ENCODE measurements around the gene SLC39A2. TPM values are rescaled to one million over a fixed set of nuclear protein-coding genes. Genes with fewer than 3 reads are reported as not detected.

Gene SLC39A2
- polyA plus RNA-seq, 3 donors: not detected

DNA sequence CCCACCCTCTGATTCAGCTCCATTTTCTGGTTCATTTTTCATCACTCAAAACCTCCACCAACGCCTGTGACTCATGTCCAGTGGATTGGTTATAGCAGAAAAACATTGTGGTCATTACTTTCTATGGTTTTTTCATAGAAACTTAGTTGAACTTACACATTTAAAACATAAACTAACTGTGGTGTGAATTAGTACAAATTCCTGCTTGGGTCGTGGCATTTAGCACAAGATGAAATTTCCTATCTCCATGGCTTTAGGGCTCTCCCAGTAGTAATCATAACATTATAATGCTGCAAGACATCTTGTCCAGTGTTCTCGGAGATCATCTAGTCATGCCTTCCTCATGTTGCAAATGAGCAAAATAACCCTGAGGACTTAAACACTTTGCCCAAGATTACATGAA, 50.2 kb downstream of the SLC39A2 start:
- H3K4me3 ChIP-seq (replicated peaks in 1 of 3; ENCODE audit: low read depth in 2 of 3, low read length in 3 of 3): no peak overlapping the region
- H3K4me2 ChIP-seq (replicated peaks; ENCODE audit: extremely low read depth, low read length, poor library complexity, severe bottlenecking): no peak overlapping the region
- H3K9me3 ChIP-seq (replicated peaks in 1 of 2; ENCODE audit: control insufficient read depth in 1 of 2, insufficient read depth in 1 of 2, low read length in 2 of 2): no peaks in the 10 kb centered on the region
- Mint-ChIP-seq H3K4me1 (peaks cover 5% of the 10 kb centered on the region), H3K4me3 (peak overlapping the region in 1 of 2 donors; percentile 49), H3K27ac (no peak overlapping the region), H3K27me3 (ENCODE audit: low read depth in 3 of 3) (peaks cover 8 to 11% (median 9%) of the 10 kb centered on the region in 3 donors), H3K9me3 (no peaks in the 10 kb centered on the region), H3K36me3 (no peaks in the 10 kb centered on the region)
- no peak overlapping the region for H3K9ac ChIP-seq (ENCODE audit: insufficient read depth, low read length, poor library complexity, severe bottlenecking)
- peaks cover 0 to 9% of the 10 kb centered on the region in 2 donors for H3K4me1 ChIP-seq (ENCODE audit: control insufficient read depth in 1 of 2, insufficient read depth in 2 of 2, low read length in 2 of 2)
- no peaks in the 10 kb centered on the region for H3K79me2 ChIP-seq (ENCODE audit: insufficient read depth, low read length)
- H4K20me1 ChIP-seq (ENCODE audit: insufficient read depth, low read length): no peaks in the 10 kb centered on the region
- no peak for DNase-seq
- no peaks in the 10 kb centered on the region for H3K36me3 ChIP-seq (replicated peaks in 1 of 2; ENCODE audit: control insufficient read depth in 1 of 2, insufficient read depth in 2 of 2, low read length in 2 of 2)
- no peak overlapping the region for H2AFZ ChIP-seq (ENCODE audit: insufficient read depth, low read depth, low read length, poor library complexity, severe bottlenecking)
- no peak overlapping the region for H3K27ac ChIP-seq (ENCODE audit: low read depth in 1 of 2, low read length in 2 of 2)
- intact Hi-C loops (cut with micrococcal nuclease): no loop called here
- peaks cover 2 to 42% of the 10 kb centered on the region in 2 donors for H3K27me3 ChIP-seq (ENCODE audit: control insufficient read depth in 2 of 2, insufficient read depth in 2 of 2, low read length in 2 of 2)
- TF ChIP-seq, protein P1, sequence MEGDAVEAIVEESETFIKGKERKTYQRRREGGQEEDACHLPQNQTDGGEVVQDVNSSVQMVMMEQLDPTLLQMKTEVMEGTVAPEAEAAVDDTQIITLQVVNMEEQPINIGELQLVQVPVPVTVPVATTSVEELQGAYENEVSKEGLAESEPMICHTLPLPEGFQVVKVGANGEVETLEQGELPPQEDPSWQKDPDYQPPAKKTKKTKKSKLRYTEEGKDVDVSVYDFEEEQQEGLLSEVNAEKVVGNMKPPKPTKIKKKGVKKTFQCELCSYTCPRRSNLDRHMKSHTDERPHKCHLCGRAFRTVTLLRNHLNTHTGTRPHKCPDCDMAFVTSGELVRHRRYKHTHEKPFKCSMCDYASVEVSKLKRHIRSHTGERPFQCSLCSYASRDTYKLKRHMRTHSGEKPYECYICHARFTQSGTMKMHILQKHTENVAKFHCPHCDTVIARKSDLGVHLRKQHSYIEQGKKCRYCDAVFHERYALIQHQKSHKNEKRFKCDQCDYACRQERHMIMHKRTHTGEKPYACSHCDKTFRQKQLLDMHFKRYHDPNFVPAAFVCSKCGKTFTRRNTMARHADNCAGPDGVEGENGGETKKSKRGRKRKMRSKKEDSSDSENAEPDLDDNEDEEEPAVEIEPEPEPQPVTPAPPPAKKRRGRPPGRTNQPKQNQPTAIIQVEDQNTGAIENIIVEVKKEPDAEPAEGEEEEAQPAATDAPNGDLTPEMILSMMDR (IDR thresholded peaks at IDR 0.05): no peak
- WGBS (ENCODE audit: insufficient coverage): 100% methylated on average over 1 of the region's 3 CpGs

DNA sequence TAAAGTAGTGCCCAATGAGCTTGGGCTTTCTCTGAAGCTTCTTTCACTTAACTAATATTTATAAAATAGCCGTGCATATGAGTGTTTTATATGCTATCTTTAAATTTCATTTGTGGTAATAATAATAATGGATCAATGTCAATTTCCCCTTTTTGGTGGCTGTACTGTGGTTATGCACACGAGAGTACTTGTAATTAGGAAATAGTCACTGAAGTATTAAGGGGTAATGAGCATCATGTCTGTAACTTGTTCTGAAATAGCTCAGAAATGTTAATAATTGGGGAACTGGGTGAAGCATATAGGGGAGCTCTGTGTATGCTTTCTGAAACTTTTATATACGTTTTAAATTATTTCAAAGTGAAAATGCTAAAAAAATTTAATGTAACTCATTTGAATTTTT, 51.5 kb downstream of the SLC39A2 start:
- no peaks in the 10 kb centered on the region for H4K20me1 ChIP-seq (ENCODE audit: insufficient read depth, low read length)
- intact Hi-C loops (cut with micrococcal nuclease): no loop called here
- H3K4me3 ChIP-seq (replicated peaks in 1 of 3; ENCODE audit: low read depth in 2 of 3, low read length in 3 of 3): no peak overlapping the region
- H3K4me2 ChIP-seq (replicated peaks; ENCODE audit: extremely low read depth, low read length, poor library complexity, severe bottlenecking): no peak overlapping the region
- TF ChIP-seq, protein P1 (IDR thresholded peaks at IDR 0.05): no peak
- no peak overlapping the region for H2AFZ ChIP-seq (ENCODE audit: insufficient read depth, low read depth, low read length, poor library complexity, severe bottlenecking)
- no peak overlapping the region for H3K27ac ChIP-seq (ENCODE audit: low read depth in 1 of 2, low read length in 2 of 2)
- WGBS (ENCODE audit: insufficient coverage): no CpG with 5 or more reads among the region's 3 CpGs
- no peaks in the 10 kb centered on the region for H3K9me3 ChIP-seq (replicated peaks in 1 of 2; ENCODE audit: control insufficient read depth in 1 of 2, insufficient read depth in 1 of 2, low read length in 2 of 2)
- Mint-ChIP-seq H3K27me3 (ENCODE audit: low read depth in 3 of 3) (peaks cover 5 to 8% (median 7%) of the 10 kb centered on the region in 3 donors), H3K27ac (no peak overlapping the region), H3K36me3 (no peaks in the 10 kb centered on the region), H3K9me3 (no peaks in the 10 kb centered on the region), H3K4me1 (peaks cover 3% of the 10 kb centered on the region), H3K4me3 (no peak overlapping the region)
- no peaks in the 10 kb centered on the region for H3K36me3 ChIP-seq (replicated peaks in 1 of 2; ENCODE audit: control insufficient read depth in 1 of 2, insufficient read depth in 2 of 2, low read length in 2 of 2)
- H3K79me2 ChIP-seq (ENCODE audit: insufficient read depth, low read length): no peaks in the 10 kb centered on the region
- H3K4me1 ChIP-seq (ENCODE audit: control insufficient read depth in 1 of 2, insufficient read depth in 2 of 2, low read length in 2 of 2): peaks cover 0 to 9% of the 10 kb centered on the region in 2 donors
- no peak overlapping the region for H3K9ac ChIP-seq (ENCODE audit: insufficient read depth, low read length, poor library complexity, severe bottlenecking)
- DNase-seq: peak in 2 of 3 donors; percentile 11 to 44
- peaks cover 0 to 28% of the 10 kb centered on the region in 2 donors for H3K27me3 ChIP-seq (ENCODE audit: control insufficient read depth in 2 of 2, insufficient read depth in 2 of 2, low read length in 2 of 2)

Small RNA genes lying within 50 kb of the gene (small RNA-seq; reads per million reads assigned to genes)
- gene RN7SL189P (ENCODE audit: insufficient read length, low read depth): not detected

Other genes with a start within 250 kb of the SLC39A2 start
- not detected for gene EDDM3B, start 230.9 kb upstream of the SLC39A2 start, polyA plus RNA-seq
- gene RNASE6, start 218.0 kb upstream of the SLC39A2 start, polyA plus RNA-seq: 100 to 1,000 TPM; 150 to 353 (median 316) TPM
- 100 to 1,000 TPM in 1 of 3 donors, 10 to 100 TPM in 1, 1 to 10 TPM in 1; 2.1 to 191 (median 11.3) TPM for gene RNASE1, start 196.4 kb upstream of the SLC39A2 start, polyA plus RNA-seq
- 10 to 100 TPM in 1 of 3 donors, 1 to 10 TPM in 2; 5.1 to 13.8 (median 8.4) TPM for gene RNASE3, start 107.9 kb upstream of the SLC39A2 start, polyA plus RNA-seq
- gene RNASE2, start 43.8 kb upstream of the SLC39A2 start, polyA plus RNA-seq: 100 to 1,000 TPM; 100 to 483 (median 307) TPM
- 100 to 1,000 TPM in 1 of 3 donors, 10 to 100 TPM in 2; 20.1 to 137 (median 21.1) TPM for gene METTL17, start 9.3 kb upstream of the SLC39A2 start, polyA plus RNA-seq
- gene NDRG2, start 25.8 kb downstream of the SLC39A2 start, polyA plus RNA-seq: 10 to 100 TPM in 2 of 3 donors, 1 to 10 TPM in 1; 6.8 to 11.7 (median 11.1) TPM
- not detected for gene TPPP2, start 30.9 kb downstream of the SLC39A2 start, polyA plus RNA-seq
- gene RNASE13, start 35.5 kb downstream of the SLC39A2 start, polyA plus RNA-seq: under 1 TPM in 1 of 3 donors, not detected in 2; 0.39 TPM
- not detected for gene RNASE7, start 43.1 kb downstream of the SLC39A2 start, polyA plus RNA-seq
- gene RNASE8, start 58.5 kb downstream of the SLC39A2 start, polyA plus RNA-seq: not detected
- gene ARHGEF40, start 71.0 kb downstream of the SLC39A2 start, polyA plus RNA-seq: 100 to 1,000 TPM in 1 of 3 donors, 10 to 100 TPM in 2; 12.1 to 114 (median 15.3) TPM
- 1 to 10 TPM in 1 of 3 donors, under 1 TPM in 2; 0.49 to 7.2 (median 0.68) TPM for gene ZNF219, start 99.4 kb downstream of the SLC39A2 start, polyA plus RNA-seq
- under 1 TPM in 1 of 3 donors, not detected in 2; 0.05 TPM for gene TMEM253, start 101.8 kb downstream of the SLC39A2 start, polyA plus RNA-seq
- gene OR5AU1, start 156.8 kb downstream of the SLC39A2 start, polyA plus RNA-seq: not detected